ENCODE data around the gene LAMC2. TPM values are rescaled to one million over a fixed set of nuclear protein-coding genes. Genes with fewer than 3 reads are reported as not detected.

The LAMC2 gene
- total RNA-seq, 4 donors from 2014 or later = 11.2 to 32.6 (median 14.9) TPM

GRCh38 chr1:183289051-183289496 lies 103.0 kb downstream of the LAMC2 start:
- no peak overlapping the region for H3K4me3 ChIP-seq
- DNase-seq (ENCODE audit: extremely low spot score) = no peak
- 94% methylated on average over 7 of the region's 9 CpGs for WGBS
- H3K27ac ChIP-seq (replicated peaks in 1 of 4) = no peak overlapping the region
- no peaks in the 10 kb centered on the region for H3K9me3 ChIP-seq
- peaks cover 33 to 42% (median 36%) of the 10 kb centered on the region in 4 donors for H3K4me1 ChIP-seq
- TF ChIP-seq EP300 (IDR thresholded peaks at IDR 0.05) (no peak), POLR2AphosphoS5 (IDR thresholded peaks at IDR 0.05) (no peak), POLR2A (IDR thresholded peaks at IDR 0.05; ENCODE audit: low read depth) (no peak), CTCF (IDR thresholded peaks at IDR 0.05) (no peak)
- no peaks in the 10 kb centered on the region for H3K27me3 ChIP-seq
- intact Hi-C loops (cut with DNase I) = no loop called here
- no peaks in the 10 kb centered on the region for H3K36me3 ChIP-seq

- TF ChIP-seq POLR2AphosphoS5 (IDR thresholded peaks at IDR 0.05) (no peak), EP300 (IDR thresholded peaks at IDR 0.05) (no peak), POLR2A (IDR thresholded peaks at IDR 0.05; ENCODE audit: low read depth) (no peak), CTCF (IDR thresholded peaks at IDR 0.05) (no peak)
- H3K9me3 ChIP-seq = no peaks in the 10 kb centered on the region
- WGBS = 90% methylated on average over 6 of the region's 6 CpGs
- DNase-seq (ENCODE audit: extremely low spot score) = no peak
- peaks cover 33 to 42% (median 36%) of the 10 kb centered on the region in 4 donors for H3K4me1 ChIP-seq
- H3K36me3 ChIP-seq = no peaks in the 10 kb centered on the region
- intact Hi-C loops (cut with DNase I) = no loop called here
- peak overlapping the region in 2 of 4 donors; percentile 8 to 53 for H3K27ac ChIP-seq (replicated peaks in 1 of 4)
- H3K27me3 ChIP-seq = no peaks in the 10 kb centered on the region
- H3K4me3 ChIP-seq = no peak overlapping the region
Measured at GRCh38 chr1:183290628-183291027, 104.6 kb downstream of the LAMC2 start.

GRCh38 chr1:183291216-183291762 lies 105.2 kb downstream of the LAMC2 start:
- H3K4me1 ChIP-seq = peaks cover 31 to 41% (median 33%) of the 10 kb centered on the region in 4 donors
- TF ChIP-seq EP300 (IDR thresholded peaks at IDR 0.05) = no peak
- no peak for TF ChIP-seq CTCF (IDR thresholded peaks at IDR 0.05)
- no peak for TF ChIP-seq POLR2AphosphoS5 (IDR thresholded peaks at IDR 0.05)
- TF ChIP-seq POLR2A (IDR thresholded peaks at IDR 0.05; ENCODE audit: low read depth) = no peak
- no peak overlapping the region for H3K4me3 ChIP-seq
- intact Hi-C loops (cut with DNase I) = no loop called here
- H3K27ac ChIP-seq (replicated peaks in 1 of 4) = peak overlapping the region; percentile 51 to 73 (median 60)
- DNase-seq (ENCODE audit: extremely low spot score) = no peak
- no peaks in the 10 kb centered on the region for H3K27me3 ChIP-seq
- no peaks in the 10 kb centered on the region for H3K36me3 ChIP-seq
- no peaks in the 10 kb centered on the region for H3K9me3 ChIP-seq
- WGBS = 85% methylated on average over 4 of the region's 5 CpGs

GRCh38 chr1:183291802-183292514 lies 105.9 kb downstream of the LAMC2 start:
- no peak overlapping the region for H3K4me3 ChIP-seq
- H3K36me3 ChIP-seq = no peaks in the 10 kb centered on the region
- H3K4me1 ChIP-seq = peaks cover 24 to 35% (median 29%) of the 10 kb centered on the region in 4 donors
- peak overlapping the region; percentile 51 to 73 (median 60) for H3K27ac ChIP-seq (replicated peaks in 1 of 4)
- intact Hi-C loops (cut with DNase I) = no loop called here
- WGBS = 59% methylated on average over 11 of the region's 11 CpGs
- DNase-seq (ENCODE audit: extremely low spot score) = no peak
- TF ChIP-seq POLR2A (IDR thresholded peaks at IDR 0.05; ENCODE audit: low read depth) = no peak
- peak; percentile 43 for TF ChIP-seq EP300 (IDR thresholded peaks at IDR 0.05)
- TF ChIP-seq CTCF (IDR thresholded peaks at IDR 0.05) = no peak
- TF ChIP-seq POLR2AphosphoS5 (IDR thresholded peaks at IDR 0.05) = peak in 1 of 2 donors; percentile 15
- H3K9me3 ChIP-seq = no peaks in the 10 kb centered on the region
- no peaks in the 10 kb centered on the region for H3K27me3 ChIP-seq

Data from esophagus muscularis mucosa (tissue), 4 donors.